ENCODE data around the gene WASHC4. TPM values are rescaled to one million over a fixed set of nuclear protein-coding genes. Genes with fewer than 3 reads are reported as not detected.

Gene WASHC4
- total and polyA plus RNA-seq, 2 donors from 2014 or later = 10.7 to 63.6 TPM

DNA sequence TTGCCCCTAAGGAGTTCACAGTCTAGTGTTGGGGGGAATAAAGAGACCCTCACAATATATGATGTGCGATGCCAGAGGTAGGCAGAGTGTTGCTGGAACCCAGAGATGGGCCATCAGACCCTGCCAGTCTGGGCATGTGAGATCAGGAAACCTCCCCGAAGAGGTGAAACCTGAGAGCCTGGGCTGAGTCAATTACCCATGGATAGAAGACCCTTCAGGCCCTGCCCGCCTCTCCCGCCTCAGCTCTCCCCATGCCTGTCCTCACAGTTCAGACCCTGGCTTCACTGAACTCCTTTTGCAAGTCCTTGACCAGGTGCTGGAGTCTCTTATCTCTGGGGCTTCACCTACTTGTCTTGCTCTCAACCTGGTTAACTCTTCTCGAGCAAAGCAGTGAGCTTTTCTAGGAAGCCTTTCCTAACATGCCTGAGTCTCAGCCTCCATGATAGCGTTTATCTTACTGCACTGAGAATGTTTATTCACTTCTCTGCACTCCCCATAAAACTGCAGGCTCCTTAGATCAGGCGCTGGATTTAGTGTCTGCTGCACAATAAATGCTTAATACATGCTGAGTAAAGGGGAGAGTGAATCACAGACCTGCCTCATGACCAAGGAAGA, 42.9 kb upstream of the WASHC4 start:
- TF ChIP-seq, protein P1, sequence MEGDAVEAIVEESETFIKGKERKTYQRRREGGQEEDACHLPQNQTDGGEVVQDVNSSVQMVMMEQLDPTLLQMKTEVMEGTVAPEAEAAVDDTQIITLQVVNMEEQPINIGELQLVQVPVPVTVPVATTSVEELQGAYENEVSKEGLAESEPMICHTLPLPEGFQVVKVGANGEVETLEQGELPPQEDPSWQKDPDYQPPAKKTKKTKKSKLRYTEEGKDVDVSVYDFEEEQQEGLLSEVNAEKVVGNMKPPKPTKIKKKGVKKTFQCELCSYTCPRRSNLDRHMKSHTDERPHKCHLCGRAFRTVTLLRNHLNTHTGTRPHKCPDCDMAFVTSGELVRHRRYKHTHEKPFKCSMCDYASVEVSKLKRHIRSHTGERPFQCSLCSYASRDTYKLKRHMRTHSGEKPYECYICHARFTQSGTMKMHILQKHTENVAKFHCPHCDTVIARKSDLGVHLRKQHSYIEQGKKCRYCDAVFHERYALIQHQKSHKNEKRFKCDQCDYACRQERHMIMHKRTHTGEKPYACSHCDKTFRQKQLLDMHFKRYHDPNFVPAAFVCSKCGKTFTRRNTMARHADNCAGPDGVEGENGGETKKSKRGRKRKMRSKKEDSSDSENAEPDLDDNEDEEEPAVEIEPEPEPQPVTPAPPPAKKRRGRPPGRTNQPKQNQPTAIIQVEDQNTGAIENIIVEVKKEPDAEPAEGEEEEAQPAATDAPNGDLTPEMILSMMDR (IDR thresholded peaks at IDR 0.05; ENCODE audit: borderline replicate concordance, extremely low read depth, insufficient read depth) = no peak
- no peaks in the 10 kb centered on the region for H3K27me3 ChIP-seq (ENCODE audit: control insufficient read depth, insufficient read depth, low read length)
- DNase-seq (peak in 4 of 5 donors; percentile 65 to 81 (median 70)), FAIRE-seq (no peak)
- H3K27ac ChIP-seq (ENCODE audit: low read depth in 2 of 2, low read length in 2 of 2) = no peak overlapping the region
- no peak overlapping the region for H3K9ac ChIP-seq (ENCODE audit: low read length in 3 of 3)
- H3K4me1 ChIP-seq (ENCODE audit: control insufficient read depth in 2 of 3, insufficient read depth in 2 of 3, low read depth in 1 of 3, low read length in 3 of 3) = no peaks in the 10 kb centered on the region
- H3K9me3 ChIP-seq (ENCODE audit: control insufficient read depth in 2 of 3, insufficient read depth in 1 of 3, low read length in 3 of 3) = no peaks in the 10 kb centered on the region
- intact Hi-C loops (cut with DNase I) = no loop called here
- H3K36me3 ChIP-seq (ENCODE audit: control insufficient read depth in 2 of 3, insufficient read depth in 3 of 3, low read length in 3 of 3) = no peaks in the 10 kb centered on the region
- no peak overlapping the region for H3K4me3 ChIP-seq (ENCODE audit: low read length in 3 of 3)

DNA sequence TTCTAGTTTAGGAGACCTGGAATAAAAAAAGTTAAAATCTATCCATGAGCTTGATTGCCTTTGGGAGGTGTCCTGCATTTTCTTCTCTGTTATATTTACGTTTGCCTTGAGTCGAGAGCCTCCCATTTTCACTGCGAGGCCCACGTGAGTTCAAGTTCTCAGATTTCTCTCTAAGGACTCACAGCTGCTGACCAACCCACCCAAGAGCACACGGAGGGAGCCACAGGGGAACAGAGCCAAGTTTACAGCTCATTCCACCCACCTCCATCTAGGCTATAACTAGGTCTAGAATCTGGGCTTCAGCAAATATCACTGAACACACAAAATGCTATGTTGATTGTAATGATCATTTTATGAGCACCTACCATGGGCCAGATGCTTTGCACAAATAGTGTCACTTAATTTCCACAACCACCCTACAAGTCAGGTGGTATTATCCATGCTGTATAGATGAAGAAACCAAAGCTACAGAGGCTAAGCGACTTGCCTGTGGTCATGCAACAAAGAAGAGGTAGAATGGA, 40.0 kb upstream of the WASHC4 start:
- no peaks in the 10 kb centered on the region for H3K4me1 ChIP-seq (ENCODE audit: control insufficient read depth in 2 of 3, insufficient read depth in 2 of 3, low read depth in 1 of 3, low read length in 3 of 3)
- DNase-seq (no peak), FAIRE-seq (no peak)
- H3K4me3 ChIP-seq (ENCODE audit: low read length in 3 of 3) = no peak overlapping the region
- intact Hi-C loops (cut with DNase I) = no loop called here
- H3K36me3 ChIP-seq (ENCODE audit: control insufficient read depth in 2 of 3, insufficient read depth in 3 of 3, low read length in 3 of 3) = no peaks in the 10 kb centered on the region
- TF ChIP-seq, protein P1 (IDR thresholded peaks at IDR 0.05; ENCODE audit: borderline replicate concordance, extremely low read depth, insufficient read depth) = no peak
- no peaks in the 10 kb centered on the region for H3K27me3 ChIP-seq (ENCODE audit: control insufficient read depth, insufficient read depth, low read length)
- no peak overlapping the region for H3K27ac ChIP-seq (ENCODE audit: low read depth in 2 of 2, low read length in 2 of 2)
- H3K9ac ChIP-seq (ENCODE audit: low read length in 3 of 3) = no peak overlapping the region
- no peaks in the 10 kb centered on the region for H3K9me3 ChIP-seq (ENCODE audit: control insufficient read depth in 2 of 3, insufficient read depth in 1 of 3, low read length in 3 of 3)

GRCh38 chr12:105069936-105070702, 37.4 kb upstream of the WASHC4 start:
- no peak for FAIRE-seq
- Histone ChIP-seq H3K9ac (ENCODE audit: low read length in 3 of 3) (no peak overlapping the region), H3K9me3 (ENCODE audit: control insufficient read depth in 2 of 3, insufficient read depth in 1 of 3, low read length in 3 of 3) (no peaks in the 10 kb centered on the region), H3K36me3 (ENCODE audit: control insufficient read depth in 2 of 3, insufficient read depth in 3 of 3, low read length in 3 of 3) (no peaks in the 10 kb centered on the region), H3K27me3 (ENCODE audit: control insufficient read depth, insufficient read depth, low read length) (no peaks in the 10 kb centered on the region), H3K4me3 (ENCODE audit: low read length in 3 of 3) (no peak overlapping the region), H3K4me1 (ENCODE audit: control insufficient read depth in 2 of 3, insufficient read depth in 2 of 3, low read depth in 1 of 3, low read length in 3 of 3) (no peaks in the 10 kb centered on the region), H3K27ac (ENCODE audit: low read depth in 2 of 2, low read length in 2 of 2) (no peak overlapping the region)
- intact Hi-C loops (cut with DNase I) = no loop called here
- DNase-seq = no peak
- TF ChIP-seq, protein P1 (IDR thresholded peaks at IDR 0.05; ENCODE audit: borderline replicate concordance, extremely low read depth, insufficient read depth) = no peak

All from kidney (tissue), 14 donors.